PC-9 (cell line): ENCODE measurements around the gene PRDM16. TPM values are rescaled to one million over a fixed set of nuclear protein-coding genes. Genes with fewer than 3 reads are reported as not detected.

Experiments used
- BruUV-seq: library from RNA; stranded (reverse); fragments of 400-500 nt; replicated peaks from 2 replicates; lab custom pipeline; 2021; lab: Mats Ljungman, UMichigan
- CTCF ChIA-PET: fragments of 300-600 bp; sonication (Branson Sonifier 250); formaldehyde crosslinking; loops from one replicate; lab custom pipeline; 2022; ENCODE audit warnings: antibody characterized with exemption; lab: Charles Lee
- POLR2A ChIA-PET: fragments of 300-600 bp; sonication (Branson Sonifier 250); formaldehyde crosslinking; loops from one replicate; lab custom pipeline; 2022; ENCODE audit warnings: antibody characterized with exemption; ENCODE audit not compliant: unreplicated experiment; lab: Charles Lee
- DNase-seq, 2 experiments: peaks; one replicate each; pipeline versions ENCODE4 v3.0.0 to v3.0.0-alpha.2; 2015 to 2022; ENCODE audit warnings: mixed read lengths in 1 of 2
- H2AFZ ChIP-seq: fragments of 200-600 bp; sonication (generic); 2 replicates; pipeline ENCODE4 v1.8.1; 2017; ENCODE audit warnings: antibody characterized with exemption
- H3F3A ChIP-seq: fragments of 200-600 bp; sonication (generic); 2 replicates; pipeline ENCODE4 v1.8.1; 2017; ENCODE audit warnings: antibody characterized with exemption, mild to moderate bottlenecking, low read depth; ENCODE audit not compliant: insufficient read depth
- H3K27ac ChIP-seq: fragments of 200-600 bp; sonication (generic); 2 replicates; pipeline ENCODE4 v1.6.1; 2016; ENCODE audit warnings: mixed run types
- H3K27me3 ChIP-seq: fragments of 200-600 bp; sonication (generic); 2 replicates; pipeline ENCODE4 v1.6.1; 2016; ENCODE audit warnings: low read depth, mixed run types; ENCODE audit not compliant: insufficient read depth
- H3K36me3 ChIP-seq: fragments of 200-600 bp; sonication (generic); 2 replicates; pipeline ENCODE4 v1.6.1; 2016; ENCODE audit warnings: low read depth, mixed run types
- H3K4me1 ChIP-seq: fragments of 200-600 bp; sonication (generic); replicated peaks from 2 replicates; pipeline ENCODE4 v1.6.1; 2016; ENCODE audit warnings: mixed run types; ENCODE audit not compliant: insufficient read depth
- H3K4me2 ChIP-seq: fragments of 200-600 bp; sonication (generic); 2 replicates; pipeline ENCODE4 v1.6.1; 2017; ENCODE audit warnings: mixed run types
- H3K4me3 ChIP-seq: fragments of 200-600 bp; sonication (generic); 2 replicates; pipeline ENCODE4 v1.6.1; 2016; ENCODE audit warnings: mixed run types
- H3K79me2 ChIP-seq: fragments of 200-600 bp; sonication (generic); 2 replicates; pipeline ENCODE4 v1.6.1; 2017; ENCODE audit warnings: low read depth, mixed run types
- H3K9me2 ChIP-seq: fragments of 200-600 bp; sonication (generic); 2 replicates; pipeline ENCODE4 v1.8.1; 2017; ENCODE audit warnings: mild to moderate bottlenecking; ENCODE audit not compliant: insufficient read depth
- H3K9me3 ChIP-seq: fragments of 200-600 bp; sonication (generic); 2 replicates; pipeline ENCODE4 v1.8.1; 2016; ENCODE audit warnings: low read depth; ENCODE audit not compliant: insufficient read depth
- H4K20me1 ChIP-seq: fragments of 200-600 bp; sonication (generic); 2 replicates; pipeline ENCODE4 v1.8.1; 2017; ENCODE audit not compliant: insufficient read depth
- EZH2 ChIP-seq: fragments of 200-600 bp; sonication (generic); IDR thresholded peaks from 2 replicates; pipeline ENCODE4 v1.8.0; 2017; ENCODE audit warnings: antibody characterized with exemption, low read depth
- intact Hi-C: fragments of 100-400 bp; cut with micrococcal nuclease; formaldehyde crosslinking; loops from one replicate; pipeline ENCODE4 v1.10.0; 2022; ENCODE audit not compliant: unreplicated experiment
- total RNA-seq: library from RNA; stranded (reverse); gene quantifications from 2 replicates; pipeline ENCODE4 v1.2.3, GENCODE V29; 2021
- TF ChIP-seq, protein P1 (sequence below): fragments of 200-600 bp; sonication (generic); conservative IDR thresholded peaks from 2 replicates; pipeline ENCODE4 v1.6.1; 2017; ENCODE audit warnings: mixed run types, antibody characterized with exemption, mild to moderate bottlenecking, moderate library complexity

The PRDM16 gene
- total RNA-seq, 1 experiment from 2014 or later: not detected

DNA sequence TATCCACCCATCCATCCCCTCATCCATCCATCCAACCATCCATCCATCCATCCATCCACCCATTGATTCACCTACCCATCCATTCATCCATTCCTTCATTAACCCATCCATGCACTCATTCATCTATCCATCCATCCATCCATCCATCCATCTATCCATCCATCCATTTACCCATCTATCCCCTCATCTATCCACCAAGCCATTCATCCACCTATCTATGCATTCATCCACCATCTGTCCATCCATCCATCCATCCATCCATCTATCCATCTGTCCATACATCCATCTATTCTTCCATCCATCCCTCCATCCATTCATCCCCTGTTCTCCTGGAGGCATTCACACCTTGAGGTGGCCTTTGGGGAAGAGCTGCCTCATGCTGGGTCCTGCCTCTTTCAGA is 107.0 kb downstream of the PRDM16 start:
- BruUV-seq: no TSS peak

GRCh38 chr1:3176820-3177219 is 107.8 kb downstream of the PRDM16 start:
- Histone ChIP-seq H3K9me2 (no peaks in the 10 kb centered on the region), H3K27me3 (peaks cover 77% of the 10 kb centered on the region), H3K4me3 (no peak overlapping the region), H3K9me3 (peaks cover 1% of the 10 kb centered on the region; the same call in 1 of the 2 replicates), H3K36me3 (no peaks in the 10 kb centered on the region), H4K20me1 (no peaks in the 10 kb centered on the region; the same call in 1 of the 2 replicates), H3K27ac (no peak overlapping the region), H3F3A (peaks cover 2% of the 10 kb centered on the region; the same call in 1 of the 2 replicates), H3K79me2 (no peaks in the 10 kb centered on the region), H3K4me2 (no peak overlapping the region), H3K4me1 (no peaks in the 10 kb centered on the region), H2AFZ (no peak overlapping the region)
- POLR2A ChIA-PET: no interaction called here
- BruUV-seq: no TSS peak
- DNase-seq: no peak
- CTCF ChIA-PET: no interaction called here
- no peak for TF ChIP-seq EZH2
- TF ChIP-seq, protein P1, sequence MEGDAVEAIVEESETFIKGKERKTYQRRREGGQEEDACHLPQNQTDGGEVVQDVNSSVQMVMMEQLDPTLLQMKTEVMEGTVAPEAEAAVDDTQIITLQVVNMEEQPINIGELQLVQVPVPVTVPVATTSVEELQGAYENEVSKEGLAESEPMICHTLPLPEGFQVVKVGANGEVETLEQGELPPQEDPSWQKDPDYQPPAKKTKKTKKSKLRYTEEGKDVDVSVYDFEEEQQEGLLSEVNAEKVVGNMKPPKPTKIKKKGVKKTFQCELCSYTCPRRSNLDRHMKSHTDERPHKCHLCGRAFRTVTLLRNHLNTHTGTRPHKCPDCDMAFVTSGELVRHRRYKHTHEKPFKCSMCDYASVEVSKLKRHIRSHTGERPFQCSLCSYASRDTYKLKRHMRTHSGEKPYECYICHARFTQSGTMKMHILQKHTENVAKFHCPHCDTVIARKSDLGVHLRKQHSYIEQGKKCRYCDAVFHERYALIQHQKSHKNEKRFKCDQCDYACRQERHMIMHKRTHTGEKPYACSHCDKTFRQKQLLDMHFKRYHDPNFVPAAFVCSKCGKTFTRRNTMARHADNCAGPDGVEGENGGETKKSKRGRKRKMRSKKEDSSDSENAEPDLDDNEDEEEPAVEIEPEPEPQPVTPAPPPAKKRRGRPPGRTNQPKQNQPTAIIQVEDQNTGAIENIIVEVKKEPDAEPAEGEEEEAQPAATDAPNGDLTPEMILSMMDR: no peak
- intact Hi-C loops: no loop called here

More for the DNA sequence above, 107.0 kb downstream of the PRDM16 start:
- Histone ChIP-seq H4K20me1 (no peaks in the 10 kb centered on the region; the same call in 1 of the 2 replicates), H2AFZ (no peak overlapping the region), H3K27ac (no peak overlapping the region), H3K4me3 (no peak overlapping the region), H3K4me1 (no peaks in the 10 kb centered on the region), H3F3A (no peaks in the 10 kb centered on the region), H3K79me2 (no peaks in the 10 kb centered on the region), H3K9me2 (no peaks in the 10 kb centered on the region), H3K36me3 (no peaks in the 10 kb centered on the region), H3K27me3 (peaks cover 85% of the 10 kb centered on the region), H3K4me2 (no peak overlapping the region), H3K9me3 (no peaks in the 10 kb centered on the region)
- no peak for TF ChIP-seq EZH2
- TF ChIP-seq, protein P1: no peak
- intact Hi-C loops: no loop called here
- POLR2A ChIA-PET: no interaction called here
- CTCF ChIA-PET: no interaction called here
- DNase-seq: no peak

DNA sequence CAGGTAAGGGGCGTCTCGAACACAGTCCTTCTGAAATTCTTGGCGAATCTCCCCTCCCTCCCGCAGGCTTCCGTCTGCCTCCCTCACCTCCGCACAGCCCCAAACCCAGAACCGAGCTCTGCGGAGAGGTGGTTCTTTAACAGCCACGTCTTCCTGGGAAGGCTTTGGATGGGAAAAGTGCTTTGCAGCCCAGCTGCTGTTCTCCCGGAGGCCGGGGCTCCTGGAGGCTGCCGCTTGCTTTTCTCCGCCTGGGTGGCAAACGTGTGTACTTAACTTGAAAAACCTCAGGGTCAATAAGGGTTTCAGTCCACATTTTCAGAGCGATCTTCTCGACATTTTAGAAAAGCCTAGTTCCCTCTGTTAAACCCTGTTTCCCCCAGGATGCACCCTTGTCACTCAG is 109.3 kb downstream of the PRDM16 start:
- CTCF ChIA-PET: no interaction called here
- peaks cover 5% of the 10 kb centered on the region; the same call in 1 of the 2 replicates for H3K9me3 ChIP-seq
- no peak overlapping the region for H3K27ac ChIP-seq
- TF ChIP-seq EZH2: no peak
- TF ChIP-seq, protein P1: no peak
- no peak overlapping the region for H3K4me2 ChIP-seq
- H3K36me3 ChIP-seq: no peaks in the 10 kb centered on the region
- H3K9me2 ChIP-seq: no peaks in the 10 kb centered on the region
- H4K20me1 ChIP-seq: no peaks in the 10 kb centered on the region; the same call in 1 of the 2 replicates
- H3K4me1 ChIP-seq: no peaks in the 10 kb centered on the region
- H3K4me3 ChIP-seq: no peak overlapping the region
- peaks cover 9% of the 10 kb centered on the region; the same call in 1 of the 2 replicates for H3F3A ChIP-seq
- DNase-seq: no peak
- POLR2A ChIA-PET: no interaction called here
- H3K27me3 ChIP-seq: peaks cover 66% of the 10 kb centered on the region
- no peak overlapping the region for H2AFZ ChIP-seq
- intact Hi-C loops: no loop called here
- H3K79me2 ChIP-seq: no peaks in the 10 kb centered on the region
- no TSS peak for BruUV-seq
